ENCODE measurements around the gene ANKIB1.

GRCh38 chr7:92279396-92280031 lies 33.7 kb downstream of the ANKIB1 start:
- TF ChIP-seq GATA2 (IDR thresholded peaks at IDR 0.05; ENCODE audit: low read depth, low read length), result no peak
- no peak for TF ChIP-seq GATA3 (IDR thresholded peaks at IDR 0.05; ENCODE audit: low read depth, low read length)

All from SH-SY5Y (cell line).